Measurements from ENCODE around the gene LENEP. TPM values are rescaled to one million over a fixed set of nuclear protein-coding genes. Genes with fewer than 3 reads are reported as not detected.

Gene LENEP
- total and polyA plus RNA-seq, 2 donors (not counting 1 experiment from before 2014, with no cell fraction given): not detected

- Histone ChIP-seq H3K4me2 (ENCODE audit: extremely low read depth, insufficient read depth, low read length) (no peak overlapping the region), H2AFZ (ENCODE audit: low read length) (no peak overlapping the region), H3K9me3 (ENCODE audit: control insufficient read depth, insufficient read depth, low read depth, low read length) (no peaks in the 10 kb centered on the region), H3K36me3 (ENCODE audit: control insufficient read depth, insufficient read depth, low read length) (no peaks in the 10 kb centered on the region), H4K20me1 (ENCODE audit: control insufficient read depth, extremely low read depth, insufficient read depth, low read length) (no peaks in the 10 kb centered on the region), H3K27ac (ENCODE audit: insufficient read depth, low read length) (no peak overlapping the region), H3K27me3 (ENCODE audit: control insufficient read depth, insufficient read depth, low read length) (peaks cover 11% of the 10 kb centered on the region), H3K4me1 (ENCODE audit: control insufficient read depth, extremely low read depth, insufficient read depth, low read length) (peaks cover 2% of the 10 kb centered on the region), H3K4me3 (replicated peaks in 1 of 4; ENCODE audit: control extremely low read depth in 1 of 4, insufficient read depth in 1 of 4, low read depth in 3 of 4, low read length in 4 of 4) (no peak overlapping the region), H3K9ac (ENCODE audit: insufficient read depth, low read length) (no peak overlapping the region), H3K79me2 (ENCODE audit: control insufficient read depth, insufficient read depth, low read length) (no peaks in the 10 kb centered on the region)
- DNase-seq (ENCODE audit: low read depth in 2 of 2): no peak
- TF ChIP-seq EZH2 (IDR thresholded peaks at IDR 0.05; ENCODE audit: low read length, missing control alignments) (no peak), CTCF (conservative IDR thresholded peaks at IDR 0.05 in 1 of 2, IDR thresholded peaks at IDR 0.05 in 1 of 2; ENCODE audit: low read depth in 1 of 2, low read length in 2 of 2) (no peak)
Measured at GRCh38 chr1:155040358-155041093, 47.1 kb downstream of the LENEP start.

GRCh38 chr1:155042789-155043188, 49.4 kb downstream of the LENEP start:
- H4K20me1 ChIP-seq (ENCODE audit: control insufficient read depth, extremely low read depth, insufficient read depth, low read length): no peaks in the 10 kb centered on the region
- peaks cover 2% of the 10 kb centered on the region for H3K4me1 ChIP-seq (ENCODE audit: control insufficient read depth, extremely low read depth, insufficient read depth, low read length)
- H3K4me3 ChIP-seq (replicated peaks in 1 of 4; ENCODE audit: control extremely low read depth in 1 of 4, insufficient read depth in 1 of 4, low read depth in 3 of 4, low read length in 4 of 4): no peak overlapping the region
- peaks cover 8% of the 10 kb centered on the region for H3K27me3 ChIP-seq (ENCODE audit: control insufficient read depth, insufficient read depth, low read length)
- no peaks in the 10 kb centered on the region for H3K9me3 ChIP-seq (ENCODE audit: control insufficient read depth, insufficient read depth, low read depth, low read length)
- H3K27ac ChIP-seq (ENCODE audit: insufficient read depth, low read length): no peak overlapping the region
- no peak for TF ChIP-seq EZH2 (IDR thresholded peaks at IDR 0.05; ENCODE audit: low read length, missing control alignments)
- no peak for TF ChIP-seq CTCF (conservative IDR thresholded peaks at IDR 0.05 in 1 of 2, IDR thresholded peaks at IDR 0.05 in 1 of 2; ENCODE audit: low read depth in 1 of 2, low read length in 2 of 2)
- H3K9ac ChIP-seq (ENCODE audit: insufficient read depth, low read length): no peak overlapping the region
- no peak overlapping the region for H3K4me2 ChIP-seq (ENCODE audit: extremely low read depth, insufficient read depth, low read length)
- no peaks in the 10 kb centered on the region for H3K79me2 ChIP-seq (ENCODE audit: control insufficient read depth, insufficient read depth, low read length)
- DNase-seq (ENCODE audit: low read depth in 2 of 2): no peak
- H2AFZ ChIP-seq (ENCODE audit: low read length): no peak overlapping the region
- H3K36me3 ChIP-seq (ENCODE audit: control insufficient read depth, insufficient read depth, low read length): no peaks in the 10 kb centered on the region

- DNase-seq (ENCODE audit: low read depth in 2 of 2): no peak
- TF ChIP-seq CTCF (conservative IDR thresholded peaks at IDR 0.05 in 1 of 2, IDR thresholded peaks at IDR 0.05 in 1 of 2; ENCODE audit: low read depth in 1 of 2, low read length in 2 of 2): no peak
- TF ChIP-seq EZH2 (IDR thresholded peaks at IDR 0.05; ENCODE audit: low read length, missing control alignments): no peak
- H3K9ac ChIP-seq (ENCODE audit: insufficient read depth, low read length): no peak overlapping the region
Measured at GRCh38 chr1:155043301-155043702, 49.9 kb downstream of the LENEP start.

More at GRCh38 chr1:155043301-155043702, 49.9 kb downstream of the LENEP start:
- H2AFZ ChIP-seq (ENCODE audit: low read length): no peak overlapping the region
- H4K20me1 ChIP-seq (ENCODE audit: control insufficient read depth, extremely low read depth, insufficient read depth, low read length): no peaks in the 10 kb centered on the region
- peaks cover 2% of the 10 kb centered on the region for H3K4me1 ChIP-seq (ENCODE audit: control insufficient read depth, extremely low read depth, insufficient read depth, low read length)
- H3K27ac ChIP-seq (ENCODE audit: insufficient read depth, low read length): no peak overlapping the region
- no peaks in the 10 kb centered on the region for H3K9me3 ChIP-seq (ENCODE audit: control insufficient read depth, insufficient read depth, low read depth, low read length)
- H3K4me2 ChIP-seq (ENCODE audit: extremely low read depth, insufficient read depth, low read length): no peak overlapping the region
- no peaks in the 10 kb centered on the region for H3K36me3 ChIP-seq (ENCODE audit: control insufficient read depth, insufficient read depth, low read length)
- no peak overlapping the region for H3K4me3 ChIP-seq (replicated peaks in 1 of 4; ENCODE audit: control extremely low read depth in 1 of 4, insufficient read depth in 1 of 4, low read depth in 3 of 4, low read length in 4 of 4)
- peaks cover 7% of the 10 kb centered on the region for H3K27me3 ChIP-seq (ENCODE audit: control insufficient read depth, insufficient read depth, low read length)
- H3K79me2 ChIP-seq (ENCODE audit: control insufficient read depth, insufficient read depth, low read length): no peaks in the 10 kb centered on the region
